HEK293 (cell line): ENCODE measurements around the gene CCNK.

ENCODE experiments used
- GLI2 ChIP-seq: fragments of 450-650 bp; formaldehyde crosslinking; IDR thresholded peaks from 2 replicates; pipeline ENCODE4; 2017; ENCODE audit warnings: missing biosample characterization, missing genetic modification characterization, low read depth, borderline replicate concordance
- HIC1 ChIP-seq: fragments of 450-650 bp; formaldehyde crosslinking; IDR thresholded peaks from 2 replicates; pipeline ENCODE4 v1.5.1; 2016; ENCODE audit warnings: missing biosample characterization, missing genetic modification characterization
- KLF16 ChIP-seq: fragments of 450-650 bp; formaldehyde crosslinking; IDR thresholded peaks from 2 replicates; pipeline ENCODE4 v1.5.1; 2017; ENCODE audit warnings: missing biosample characterization, missing genetic modification characterization
- OVOL3 ChIP-seq: fragments of 450-650 bp; formaldehyde crosslinking; IDR thresholded peaks from 2 replicates; pipeline ENCODE4 v1.5.1; 2016; ENCODE audit warnings: missing biosample characterization, missing genetic modification characterization
- SCRT1 ChIP-seq: fragments of 450-650 bp; formaldehyde crosslinking; IDR thresholded peaks from 2 replicates; pipeline ENCODE4 v1.5.1; 2016; ENCODE audit warnings: missing biosample characterization, missing genetic modification characterization, borderline replicate concordance
- SP7 ChIP-seq: fragments of 450-650 bp; formaldehyde crosslinking; IDR thresholded peaks from 2 replicates; pipeline ENCODE4 v1.5.1; 2016; ENCODE audit warnings: missing biosample characterization, missing genetic modification characterization
- ZBTB1 ChIP-seq: fragments of 450-650 bp; formaldehyde crosslinking; IDR thresholded peaks from 2 replicates; pipeline ENCODE4 v1.5.1; 2016; ENCODE audit warnings: missing biosample characterization, missing genetic modification characterization
- ZBTB20 ChIP-seq: fragments of 450-650 bp; formaldehyde crosslinking; IDR thresholded peaks from 2 replicates; pipeline ENCODE4 v1.5.1; 2016; ENCODE audit warnings: missing biosample characterization, missing genetic modification characterization
- ZFP37 ChIP-seq: fragments of 450-650 bp; formaldehyde crosslinking; IDR thresholded peaks from 2 replicates; pipeline ENCODE4 v1.5.1; 2016; ENCODE audit warnings: missing biosample characterization, missing genetic modification characterization
- ZIC2 ChIP-seq: fragments of 450-650 bp; formaldehyde crosslinking; IDR thresholded peaks from 2 replicates; pipeline ENCODE4 v1.5.1; 2016; ENCODE audit warnings: missing biosample characterization, missing genetic modification characterization
- ZNF121 ChIP-seq: fragments of 450-650 bp; formaldehyde crosslinking; IDR thresholded peaks from 2 replicates; pipeline ENCODE4 v1.5.1; 2016; ENCODE audit warnings: missing biosample characterization, missing genetic modification characterization
- ZNF174 ChIP-seq: fragments of 450-650 bp; formaldehyde crosslinking; IDR thresholded peaks from 2 replicates; pipeline ENCODE4 v1.5.0; 2017; ENCODE audit warnings: missing biosample characterization, mild to moderate bottlenecking, missing genetic modification characterization
- ZNF175 ChIP-seq: fragments of 450-650 bp; formaldehyde crosslinking; IDR thresholded peaks from 2 replicates; pipeline ENCODE4 v1.5.1; 2016; ENCODE audit warnings: missing biosample characterization, missing genetic modification characterization
- ZNF18 ChIP-seq: fragments of 450-650 bp; formaldehyde crosslinking; IDR thresholded peaks from 2 replicates; pipeline ENCODE4 v1.5.1; 2016; ENCODE audit warnings: missing biosample characterization, missing genetic modification characterization
- ZNF19 ChIP-seq: fragments of 450-650 bp; formaldehyde crosslinking; IDR thresholded peaks from 2 replicates; pipeline ENCODE4; 2016; ENCODE audit warnings: missing biosample characterization, missing genetic modification characterization, low read depth
- ZNF24 ChIP-seq: fragments of 450-650 bp; formaldehyde crosslinking; IDR thresholded peaks from 2 replicates; pipeline ENCODE4 v1.5.1; 2016; ENCODE audit warnings: missing biosample characterization, missing genetic modification characterization
- ZNF324 ChIP-seq: fragments of 450-650 bp; formaldehyde crosslinking; IDR thresholded peaks from 2 replicates; pipeline ENCODE4 v1.5.1; 2016; ENCODE audit warnings: missing biosample characterization, missing genetic modification characterization
- ZNF335 ChIP-seq: fragments of 450-650 bp; formaldehyde crosslinking; conservative IDR thresholded peaks from 2 replicates; pipeline ENCODE4 v1.5.1; 2016; ENCODE audit warnings: missing biosample characterization, missing genetic modification characterization
- ZNF398 ChIP-seq: fragments of 450-650 bp; formaldehyde crosslinking; IDR thresholded peaks from 2 replicates; pipeline ENCODE4 v1.5.1; 2017; ENCODE audit warnings: missing biosample characterization, missing genetic modification characterization
- ZNF404 ChIP-seq: fragments of 450-650 bp; formaldehyde crosslinking; IDR thresholded peaks from 2 replicates; pipeline ENCODE4 v1.5.1; 2017; ENCODE audit warnings: missing biosample characterization, missing genetic modification characterization
- ZNF510 ChIP-seq: fragments of 450-650 bp; formaldehyde crosslinking; IDR thresholded peaks from 2 replicates; pipeline ENCODE4 v1.5.1; 2018; ENCODE audit warnings: mild to moderate bottlenecking, missing genetic modification characterization, missing biosample characterization; ENCODE audit not compliant: insufficient replicate concordance
- ZNF518A ChIP-seq: fragments of 450-650 bp; formaldehyde crosslinking; conservative IDR thresholded peaks from 2 replicates; pipeline ENCODE4 v1.5.1; 2016; ENCODE audit warnings: low read depth, missing biosample characterization, missing genetic modification characterization
- ZNF558 ChIP-seq: fragments of 450-650 bp; formaldehyde crosslinking; IDR thresholded peaks from 2 replicates; pipeline ENCODE4 v1.5.1; 2016; ENCODE audit warnings: missing biosample characterization, missing genetic modification characterization
- ZNF639 ChIP-seq: fragments of 450-650 bp; formaldehyde crosslinking; IDR thresholded peaks from 2 replicates; pipeline ENCODE4 v1.5.1; 2016; ENCODE audit warnings: missing biosample characterization, missing genetic modification characterization
- ZNF704 ChIP-seq: fragments of 450-650 bp; formaldehyde crosslinking; IDR thresholded peaks from 2 replicates; pipeline ENCODE4 v1.5.1; 2016; ENCODE audit warnings: missing biosample characterization, missing genetic modification characterization

The CCNK gene

GRCh38 chr14:99540196-99541032, 59.2 kb downstream of the CCNK start (continued):
- no peak for TF ChIP-seq ZFP37 (tag by site-specific recombination)
- TF ChIP-seq ZNF518A (tag by site-specific recombination): no peak
- TF ChIP-seq KLF16 (tag by site-specific recombination): no peak
- no peak for TF ChIP-seq ZNF24 (tag by site-specific recombination)
- TF ChIP-seq ZBTB20 (tag by site-specific recombination): no peak
- TF ChIP-seq ZNF175 (tag by site-specific recombination): no peak
- no peak for TF ChIP-seq HIC1 (tag by site-specific recombination)
- no peak for TF ChIP-seq ZNF19
- no peak for TF ChIP-seq GLI2 (tag by site-specific recombination)
- TF ChIP-seq ZIC2 (tag by site-specific recombination): peak; percentile 83
- TF ChIP-seq ZNF639: no peak
- no peak for TF ChIP-seq ZNF404 (tag by site-specific recombination)
- peak; percentile 87 for TF ChIP-seq SP7 (tag by site-specific recombination)
- no peak for TF ChIP-seq SCRT1
- TF ChIP-seq ZNF18 (tag by site-specific recombination): no peak
- TF ChIP-seq ZNF510 (tag by site-specific recombination): no peak
- no peak for TF ChIP-seq ZNF558 (tag by site-specific recombination)
- no peak for TF ChIP-seq ZNF121 (tag by site-specific recombination)
- TF ChIP-seq ZNF704 (tag by site-specific recombination): no peak
- TF ChIP-seq OVOL3 (tag by site-specific recombination): no peak
- TF ChIP-seq ZNF398 (tag by site-specific recombination): peak; percentile 81
- TF ChIP-seq ZBTB1 (tag by site-specific recombination): no peak
- TF ChIP-seq ZNF324: no peak
- TF ChIP-seq ZNF335 (tag by site-specific recombination): no peak
- TF ChIP-seq ZNF174 (tag by site-specific recombination): no peak
